Chondrocyte (in vitro differentiated cells): Measurements from ENCODE around the gene UBE3D. TPM values are rescaled to one million over a fixed set of nuclear protein-coding genes. Genes with fewer than 3 reads are reported as not detected.

ENCODE experiments used
- DNase-seq: peaks from one replicate; pipeline ENCODE4 v3.0.0; 2021; ENCODE audit warnings: mixed read lengths, low spot score
- H3K27ac Mint-ChIP-seq: one replicate; pipeline ENCODE4 v1.8.0; 2021; ENCODE audit warnings: mild to moderate bottlenecking, moderate library complexity, mixed read lengths; ENCODE audit not compliant: unreplicated experiment
- H3K27me3 Mint-ChIP-seq: 2 replicates; pipeline ENCODE4 v1.8.0; 2021; ENCODE audit warnings: low read depth, mixed read lengths
- H3K36me3 Mint-ChIP-seq: 2 replicates; pipeline ENCODE4 v1.8.0; 2021; ENCODE audit warnings: low read depth, mixed read lengths
- H3K4me1 Mint-ChIP-seq: 2 replicates; pipeline ENCODE4 v1.8.0; 2021; ENCODE audit warnings: low read depth, mild to moderate bottlenecking, mixed read lengths
- H3K4me3 Mint-ChIP-seq: one replicate; pipeline ENCODE4 v1.8.0; 2021; ENCODE audit warnings: mild to moderate bottlenecking, moderate library complexity, mixed read lengths; ENCODE audit not compliant: unreplicated experiment
- H3K9me3 Mint-ChIP-seq: 2 replicates; pipeline ENCODE4 v1.8.0; 2021; ENCODE audit warnings: low read depth, mixed read lengths
- total RNA-seq: library from RNA; stranded (reverse); gene quantifications from 3 replicates; pipeline ENCODE4 v1.2.1, GENCODE V29; 2021
- TF ChIP-seq, protein P1 (sequence below): fragments of 200-600 bp; sonication (generic); IDR thresholded peaks from 2 replicates; pipeline ENCODE4 v1.5.0; 2021; ENCODE audit warnings: antibody characterized with exemption, mild to moderate bottlenecking, moderate library complexity

UBE3D gene
- total RNA-seq, 1 donor from 2014 or later = 3.0 TPM

DNA sequence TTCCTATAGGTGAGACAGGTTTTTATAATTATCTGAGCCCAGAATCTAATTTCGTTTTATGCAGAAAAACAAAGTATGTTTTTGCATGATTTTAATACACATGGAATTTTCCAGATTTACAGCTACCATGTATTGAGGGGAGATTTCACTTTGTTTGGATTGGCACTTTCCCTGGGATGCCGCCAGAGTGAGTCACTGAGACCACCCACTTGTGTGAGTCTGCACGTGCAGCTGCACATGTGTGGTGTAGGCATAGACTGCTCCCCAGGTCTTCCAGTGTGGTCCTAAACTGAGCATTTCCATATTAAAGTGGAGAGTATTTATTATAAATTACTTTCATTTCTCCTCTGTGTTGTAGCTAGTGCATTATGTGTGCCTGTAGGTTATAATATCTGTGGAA is 186.8 kb downstream of the UBE3D start:
- TF ChIP-seq, protein P1, sequence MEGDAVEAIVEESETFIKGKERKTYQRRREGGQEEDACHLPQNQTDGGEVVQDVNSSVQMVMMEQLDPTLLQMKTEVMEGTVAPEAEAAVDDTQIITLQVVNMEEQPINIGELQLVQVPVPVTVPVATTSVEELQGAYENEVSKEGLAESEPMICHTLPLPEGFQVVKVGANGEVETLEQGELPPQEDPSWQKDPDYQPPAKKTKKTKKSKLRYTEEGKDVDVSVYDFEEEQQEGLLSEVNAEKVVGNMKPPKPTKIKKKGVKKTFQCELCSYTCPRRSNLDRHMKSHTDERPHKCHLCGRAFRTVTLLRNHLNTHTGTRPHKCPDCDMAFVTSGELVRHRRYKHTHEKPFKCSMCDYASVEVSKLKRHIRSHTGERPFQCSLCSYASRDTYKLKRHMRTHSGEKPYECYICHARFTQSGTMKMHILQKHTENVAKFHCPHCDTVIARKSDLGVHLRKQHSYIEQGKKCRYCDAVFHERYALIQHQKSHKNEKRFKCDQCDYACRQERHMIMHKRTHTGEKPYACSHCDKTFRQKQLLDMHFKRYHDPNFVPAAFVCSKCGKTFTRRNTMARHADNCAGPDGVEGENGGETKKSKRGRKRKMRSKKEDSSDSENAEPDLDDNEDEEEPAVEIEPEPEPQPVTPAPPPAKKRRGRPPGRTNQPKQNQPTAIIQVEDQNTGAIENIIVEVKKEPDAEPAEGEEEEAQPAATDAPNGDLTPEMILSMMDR = no peak
- H3K36me3 Mint-ChIP-seq = no peaks in the 10 kb centered on the region
- no peaks in the 10 kb centered on the region for H3K9me3 Mint-ChIP-seq
- no peak overlapping the region for H3K27ac Mint-ChIP-seq
- peaks cover 17% of the 10 kb centered on the region for H3K27me3 Mint-ChIP-seq
- H3K4me3 Mint-ChIP-seq = no peak overlapping the region
- DNase-seq = no peak
- H3K4me1 Mint-ChIP-seq = peaks cover 26% of the 10 kb centered on the region

DNA sequence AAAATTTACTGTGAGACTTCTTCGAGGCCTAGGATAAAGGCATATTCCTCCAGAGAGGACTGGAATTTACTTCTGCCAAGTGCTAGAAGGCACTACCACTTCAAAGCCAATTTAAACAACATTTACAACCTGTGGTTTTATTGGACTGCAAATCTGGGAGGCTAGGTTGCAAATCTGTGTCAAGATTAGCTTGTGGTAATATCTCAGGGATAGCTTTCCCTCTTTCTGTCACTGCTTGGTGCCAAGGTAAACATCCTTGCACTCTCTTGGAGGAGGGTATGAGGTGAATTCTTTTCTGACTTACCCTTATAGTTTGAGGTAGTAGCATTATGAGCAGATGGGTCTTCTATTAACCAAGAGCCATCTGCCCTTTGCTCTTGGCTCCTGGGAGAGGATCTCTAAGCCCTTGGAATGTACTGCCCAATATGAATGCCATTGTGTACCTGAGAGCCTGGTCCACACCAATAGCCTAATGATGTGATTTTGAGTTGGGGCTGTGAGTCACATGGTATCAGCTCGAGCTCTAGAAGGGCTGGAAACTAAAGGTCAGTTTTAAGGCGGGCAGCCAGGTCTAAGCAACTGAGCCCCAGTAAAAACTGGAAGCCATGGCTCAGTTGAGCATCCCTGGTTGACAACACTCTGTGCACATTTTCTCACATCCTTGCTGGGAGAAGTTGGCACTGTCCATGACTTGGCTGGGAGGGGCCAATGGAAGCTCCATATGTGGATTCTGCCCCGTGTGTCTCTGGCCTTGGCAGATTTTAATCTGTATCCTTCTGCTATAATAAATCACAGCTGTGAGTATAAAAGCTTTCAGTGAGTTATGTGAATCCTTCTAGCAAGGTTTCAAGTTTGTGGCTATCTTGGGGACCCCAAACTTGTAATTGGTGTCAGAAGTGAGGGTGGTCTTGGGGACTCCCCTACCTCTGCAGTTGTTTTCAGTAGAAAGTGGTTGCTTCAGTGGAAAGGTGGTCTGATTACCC is 188.1 kb downstream of the UBE3D start:
- Mint-ChIP-seq H3K9me3 (no peaks in the 10 kb centered on the region), H3K4me3 (no peak overlapping the region), H3K27ac (no peak overlapping the region)

GRCh38 chr6:82875573-82876185 is 190.0 kb downstream of the UBE3D start:
- TF ChIP-seq, protein P1 = no peak
- no peak overlapping the region for H3K4me3 Mint-ChIP-seq
- H3K9me3 Mint-ChIP-seq = no peaks in the 10 kb centered on the region
- peaks cover 26% of the 10 kb centered on the region for H3K4me1 Mint-ChIP-seq
- no peaks in the 10 kb centered on the region for H3K36me3 Mint-ChIP-seq
- peaks cover 8% of the 10 kb centered on the region for H3K27me3 Mint-ChIP-seq
- no peak for DNase-seq
- no peak overlapping the region for H3K27ac Mint-ChIP-seq

More for the DNA sequence above, 188.1 kb downstream of the UBE3D start:
- Mint-ChIP-seq H3K36me3 (no peaks in the 10 kb centered on the region), H3K27me3 (peaks cover 14% of the 10 kb centered on the region), H3K4me1 (peaks cover 26% of the 10 kb centered on the region)
- no peak for DNase-seq
- TF ChIP-seq, protein P1 = no peak

GRCh38 chr6:82874867-82875266 is 190.8 kb downstream of the UBE3D start:
- no peak overlapping the region for H3K4me3 Mint-ChIP-seq
- H3K36me3 Mint-ChIP-seq = no peaks in the 10 kb centered on the region
- no peak for DNase-seq
- TF ChIP-seq, protein P1 = no peak
- H3K4me1 Mint-ChIP-seq = peaks cover 26% of the 10 kb centered on the region
- peaks cover 4% of the 10 kb centered on the region for H3K27me3 Mint-ChIP-seq
- no peaks in the 10 kb centered on the region for H3K9me3 Mint-ChIP-seq
- H3K27ac Mint-ChIP-seq = no peak overlapping the region

DNA sequence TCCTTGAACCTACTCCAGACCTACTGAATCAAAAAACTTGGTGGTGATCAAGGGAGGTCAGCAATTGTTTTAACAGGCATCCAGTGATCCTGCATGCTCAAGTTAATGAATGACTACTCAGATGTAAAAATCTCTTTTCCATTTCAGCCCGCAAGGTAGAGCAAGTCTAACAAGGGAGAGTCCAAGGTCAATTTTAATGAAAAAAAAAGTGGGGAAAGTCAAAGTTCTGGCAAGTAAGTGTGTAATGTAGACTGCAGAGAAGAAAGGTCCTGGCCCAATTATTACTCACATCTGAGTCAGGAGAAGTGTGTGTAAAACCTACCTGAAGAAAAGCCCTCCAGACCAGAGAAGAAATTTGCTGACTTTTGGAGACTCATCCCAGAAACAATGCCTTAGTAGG is 193.5 kb downstream of the UBE3D start:
- no peak overlapping the region for H3K27ac Mint-ChIP-seq
- H3K4me3 Mint-ChIP-seq = no peak overlapping the region
- H3K36me3 Mint-ChIP-seq = no peaks in the 10 kb centered on the region
- DNase-seq = no peak
- peaks cover 3% of the 10 kb centered on the region for H3K27me3 Mint-ChIP-seq
- H3K4me1 Mint-ChIP-seq = peaks cover 12% of the 10 kb centered on the region
- no peaks in the 10 kb centered on the region for H3K9me3 Mint-ChIP-seq
- TF ChIP-seq, protein P1 = no peak
